Measurements from ENCODE around the gene BDP1. TPM values are rescaled to one million over a fixed set of nuclear protein-coding genes. Genes with fewer than 3 reads are reported as not detected.
A peak's percentile ranks its signal among the peaks of the same experiment; 100 is the strongest.
"Not testable (repeated sequence)": the region's sequence is repeated elsewhere in the genome, so short reads cannot be mapped to it uniquely, and the experiment has no call there.

Gene BDP1
- total RNA-seq, 1 donor from 2014 or later: 25.8 TPM

- DNase-seq (ENCODE audit: low read depth, low spot score): no peak
These were observed 114.5 kb downstream of the BDP1 start for GRCh38 chr5:71569748-71570509.

GRCh38 chr5:71571811-71572210 lies 116.4 kb downstream of the BDP1 start:
- not testable (repeated sequence) for DNase-seq (ENCODE audit: low read depth, low spot score)

GRCh38 chr5:71573591-71573990 lies 118.1 kb downstream of the BDP1 start:
- DNase-seq (ENCODE audit: low read depth, low spot score): no peak

DNA sequence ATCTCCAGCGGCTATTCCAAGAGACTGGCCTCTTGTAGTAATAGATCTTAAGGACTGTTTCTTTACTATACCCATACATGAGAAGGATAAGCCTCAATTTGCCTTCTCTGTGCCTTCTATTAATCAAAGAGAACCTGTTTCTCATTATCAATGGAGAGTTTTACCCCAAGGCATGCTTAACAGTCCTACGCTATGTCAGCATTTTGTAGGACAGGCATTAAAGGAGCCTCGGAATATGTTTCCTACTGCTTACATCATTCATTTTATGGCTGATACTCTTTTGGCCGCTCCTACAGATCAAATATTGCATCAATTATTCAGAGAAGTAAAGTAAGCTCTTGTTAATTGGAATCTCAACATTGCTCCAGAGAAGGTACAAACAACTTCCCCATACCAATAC lies 120.1 kb downstream of the BDP1 start:
- not testable (repeated sequence) for DNase-seq (ENCODE audit: low read depth, low spot score)

GRCh38 chr5:71576241-71576640 lies 120.8 kb downstream of the BDP1 start:
- no peak for DNase-seq (ENCODE audit: low read depth, low spot score)

- DNase-seq (ENCODE audit: low read depth, low spot score): not testable (repeated sequence)
These were observed 122.4 kb downstream of the BDP1 start for GRCh38 chr5:71577839-71578238.

GRCh38 chr5:71582945-71583584 lies 127.6 kb downstream of the BDP1 start:
- no peak for DNase-seq (ENCODE audit: low read depth, low spot score)

DNA sequence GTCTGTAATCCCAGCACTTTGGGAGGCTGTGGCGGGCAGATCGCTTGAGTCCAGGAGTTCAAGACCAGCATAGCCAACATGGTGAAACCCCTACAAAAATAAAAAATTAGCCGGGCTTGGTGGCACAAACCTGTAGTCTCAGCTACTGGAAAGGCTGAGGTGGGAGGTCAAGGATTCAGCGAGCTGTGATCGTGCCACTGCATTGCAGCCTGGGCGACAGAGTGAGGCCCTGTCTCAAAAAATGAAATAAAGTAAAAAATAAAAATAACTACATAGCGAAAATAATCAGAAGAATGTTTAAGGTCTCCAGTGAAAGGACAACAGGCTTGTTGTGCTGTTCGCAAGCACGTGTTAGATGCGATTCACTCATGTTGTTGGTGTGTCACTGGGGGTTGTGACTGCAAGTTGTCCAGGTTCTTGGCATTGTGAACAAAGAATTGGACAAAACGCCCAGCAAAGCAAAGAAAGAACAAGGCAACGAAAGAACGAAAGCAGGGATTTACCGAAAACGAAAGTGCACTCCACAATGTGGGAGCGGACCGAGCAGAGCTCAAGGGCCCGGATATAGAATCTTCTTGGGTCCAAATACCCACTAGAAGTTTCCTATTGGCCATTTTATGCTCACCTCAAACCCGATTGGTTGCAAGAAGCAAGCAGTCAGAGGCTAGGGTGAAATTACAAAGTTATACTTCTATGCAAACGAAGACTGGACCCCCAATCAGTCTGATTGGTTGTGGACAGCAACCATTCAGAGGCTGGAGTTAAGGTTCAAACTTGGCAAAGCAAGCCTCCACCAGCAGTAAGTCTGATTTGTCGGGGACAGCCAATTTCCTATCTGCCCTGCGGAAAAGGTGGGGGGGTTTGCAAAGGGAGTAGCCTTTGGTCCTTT lies 130.8 kb downstream of the BDP1 start:
- peak; percentile 10 for DNase-seq (ENCODE audit: low read depth, low spot score)

DNA sequence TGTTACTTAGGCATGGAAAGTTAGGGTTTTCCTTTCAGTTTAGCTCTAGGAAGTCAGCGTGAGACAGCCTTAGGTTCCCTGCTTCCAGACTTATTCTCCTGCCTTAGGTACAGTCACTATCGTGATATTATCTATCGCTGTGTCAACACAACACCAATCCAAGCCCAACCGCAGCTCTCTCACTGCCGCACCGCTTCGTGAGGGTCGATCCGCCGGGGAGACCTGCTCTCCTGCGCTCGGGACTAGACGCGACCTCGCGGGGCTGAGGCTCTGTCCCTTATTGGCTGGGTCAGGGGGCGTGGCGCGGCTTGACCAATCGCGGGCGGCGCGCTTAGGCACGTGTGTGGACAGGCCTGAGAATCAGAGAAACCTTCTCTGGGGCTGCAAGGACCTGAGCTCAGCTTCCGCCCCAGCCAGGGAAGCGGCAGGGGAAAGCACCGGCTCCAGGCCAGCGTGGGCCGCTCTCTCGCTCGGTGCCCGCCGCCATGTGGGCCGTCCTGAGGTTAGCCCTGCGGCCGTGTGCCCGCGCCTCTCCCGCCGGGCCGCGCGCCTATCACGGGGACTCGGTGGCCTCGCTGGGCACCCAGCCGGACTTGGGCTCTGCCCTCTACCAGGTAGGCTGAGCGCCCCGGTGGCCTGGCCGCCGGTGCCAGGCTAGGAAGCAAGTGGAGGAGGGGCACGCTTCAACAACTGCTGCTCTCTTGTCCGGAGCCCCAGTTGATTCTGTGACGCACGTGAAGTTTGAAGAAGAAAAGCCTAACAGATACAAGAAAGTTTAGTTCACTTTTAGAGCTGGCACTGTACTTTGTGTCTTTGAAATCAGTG lies 131.7 kb downstream of the BDP1 start, which contains the start of gene MCCC2:
Gene MCCC2 (plus strand): TSS at position 400 of the 825 bp plus-strand sequence. CDS start 86 bp downstream, at position 486.
- DNase-seq (ENCODE audit: low read depth, low spot score): peak; percentile 88

DNA sequence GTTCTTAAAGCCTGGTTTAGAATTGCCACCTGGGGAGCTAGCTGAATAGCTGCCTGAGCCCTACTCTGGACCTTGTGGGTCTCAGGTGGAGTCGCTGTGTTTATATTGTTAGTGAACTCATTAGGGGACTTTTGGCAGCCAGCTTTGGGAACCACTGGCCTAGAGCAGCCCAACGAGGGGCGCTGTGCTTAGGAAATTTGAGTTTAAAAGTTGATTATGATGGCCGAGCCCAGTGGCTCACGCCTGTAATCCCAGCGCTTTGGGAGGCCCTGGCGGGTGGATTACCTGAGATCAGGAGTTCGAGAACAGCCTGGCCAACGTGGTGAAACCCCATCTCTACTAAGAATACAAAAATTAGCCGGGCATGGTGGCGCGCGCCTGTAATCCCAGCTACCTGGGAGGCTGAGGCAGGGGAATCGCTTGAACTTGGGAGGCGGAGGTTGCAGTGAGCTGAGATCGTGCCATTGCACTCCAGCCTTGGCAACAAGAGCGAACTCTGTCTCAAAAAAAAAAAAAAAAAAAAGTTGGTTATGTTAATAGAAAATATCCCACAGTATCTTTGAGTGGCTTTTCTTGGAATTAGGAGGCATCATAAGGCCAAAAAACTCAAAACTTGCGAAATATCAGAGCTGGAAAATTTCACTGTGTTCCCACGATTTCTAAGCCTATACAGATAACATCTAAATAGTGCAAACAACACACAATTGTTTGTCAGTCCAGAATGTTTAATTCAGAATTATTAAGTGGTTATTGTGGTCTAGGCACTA lies 132.5 kb downstream of the BDP1 start:
- DNase-seq (ENCODE audit: low read depth, low spot score): no peak

DNA sequence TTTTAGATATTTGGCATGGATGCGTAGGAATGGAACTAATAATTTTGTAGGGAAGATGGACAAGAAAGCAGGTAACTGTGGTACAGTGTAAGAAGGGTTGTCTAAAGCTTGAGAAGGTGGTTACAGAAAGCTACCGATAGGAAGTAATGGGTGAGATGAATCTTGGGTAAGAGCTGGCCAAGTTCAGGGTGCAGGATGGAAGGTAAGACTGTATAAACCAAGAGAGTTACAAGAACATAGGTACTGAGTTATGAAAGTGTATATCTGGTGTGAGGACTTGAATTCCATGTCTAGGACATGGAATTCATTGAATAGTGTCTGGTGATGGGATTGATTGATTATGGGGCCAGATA lies 133.1 kb downstream of the BDP1 start:
- DNase-seq (ENCODE audit: low read depth, low spot score): no peak

DNA sequence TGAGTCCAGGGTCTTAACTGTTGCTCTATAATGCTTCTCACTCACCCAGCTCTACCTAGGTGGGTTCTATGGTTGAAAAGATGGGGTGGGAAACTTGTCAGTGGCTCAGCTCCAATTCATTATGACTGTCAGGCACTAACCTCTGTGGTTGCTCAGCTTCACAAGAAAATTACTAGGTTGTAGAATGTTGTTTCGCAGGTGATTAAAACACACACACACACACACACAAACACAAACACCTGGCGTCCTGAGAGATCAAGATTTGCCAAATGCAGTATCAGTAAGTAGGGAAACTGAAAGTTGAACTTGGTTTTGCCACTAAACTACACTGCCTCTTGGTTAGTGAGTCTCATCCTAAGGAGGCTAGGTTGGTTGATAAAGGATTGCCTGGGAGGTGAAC lies 134.5 kb downstream of the BDP1 start:
- DNase-seq (ENCODE audit: low read depth, low spot score): no peak

DNA sequence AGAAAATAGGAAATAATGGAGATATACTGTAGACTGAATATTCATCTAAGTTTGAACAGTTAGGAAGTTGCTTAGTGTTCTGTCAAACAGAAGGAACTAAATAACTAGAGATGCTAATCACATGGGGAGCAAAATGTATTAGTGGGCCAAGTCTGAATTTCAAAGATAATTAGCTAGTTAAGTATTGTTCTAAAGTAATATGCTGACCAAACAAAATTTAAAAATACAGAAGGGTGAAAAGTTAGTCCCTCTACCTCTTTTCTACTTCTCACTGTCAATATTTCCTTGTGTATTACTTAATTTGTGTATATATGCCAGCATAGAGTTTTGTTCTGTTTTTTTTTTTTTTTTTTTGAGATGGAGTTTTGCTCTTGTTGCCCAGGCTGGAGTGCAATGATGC lies 135.6 kb downstream of the BDP1 start:
- DNase-seq (ENCODE audit: low read depth, low spot score): no peak

DNA sequence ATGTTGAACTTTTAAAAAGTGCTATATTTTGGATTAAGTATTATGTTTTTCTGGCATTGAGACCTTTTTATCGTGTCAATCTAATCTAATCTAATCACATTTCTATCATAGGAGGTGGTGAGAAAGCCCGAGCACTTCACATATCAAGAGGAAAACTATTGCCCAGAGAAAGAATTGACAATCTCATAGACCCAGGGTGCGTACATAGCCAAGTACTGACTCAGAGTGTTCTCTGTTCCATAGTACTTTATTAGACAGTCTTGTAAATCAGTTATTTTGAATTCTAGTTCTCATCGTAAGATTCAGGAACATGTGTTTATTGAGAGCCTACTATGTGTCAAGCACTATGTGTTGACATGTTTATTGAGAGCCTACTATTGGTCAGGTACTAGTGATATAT lies 140.7 kb downstream of the BDP1 start:
- DNase-seq (ENCODE audit: low read depth, low spot score): no peak

- DNase-seq (ENCODE audit: low read depth, low spot score): no peak
These were observed 141.6 kb downstream of the BDP1 start for GRCh38 chr5:71597001-71597400.

DNA sequence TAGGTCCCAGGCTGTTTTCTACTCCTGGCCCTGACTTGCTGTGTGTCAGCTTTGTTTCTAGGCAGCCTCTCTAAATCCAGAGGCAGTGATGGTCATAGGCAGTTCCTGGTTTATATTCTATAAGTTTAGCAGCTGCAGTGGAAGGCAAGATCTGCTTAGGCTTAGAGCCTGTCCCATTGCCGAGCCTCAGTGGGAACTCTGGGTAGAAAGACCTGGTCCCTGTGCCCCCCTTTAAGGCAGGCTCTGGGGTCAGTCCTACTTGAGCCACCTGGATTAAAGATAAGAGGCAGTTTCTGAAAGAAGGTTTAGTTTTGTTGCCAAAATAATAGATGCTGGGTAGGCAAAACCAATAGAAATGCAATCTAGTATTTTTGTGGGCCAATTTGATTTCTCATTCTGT lies 145.3 kb downstream of the BDP1 start:
- DNase-seq (ENCODE audit: low read depth, low spot score): no peak

DNA sequence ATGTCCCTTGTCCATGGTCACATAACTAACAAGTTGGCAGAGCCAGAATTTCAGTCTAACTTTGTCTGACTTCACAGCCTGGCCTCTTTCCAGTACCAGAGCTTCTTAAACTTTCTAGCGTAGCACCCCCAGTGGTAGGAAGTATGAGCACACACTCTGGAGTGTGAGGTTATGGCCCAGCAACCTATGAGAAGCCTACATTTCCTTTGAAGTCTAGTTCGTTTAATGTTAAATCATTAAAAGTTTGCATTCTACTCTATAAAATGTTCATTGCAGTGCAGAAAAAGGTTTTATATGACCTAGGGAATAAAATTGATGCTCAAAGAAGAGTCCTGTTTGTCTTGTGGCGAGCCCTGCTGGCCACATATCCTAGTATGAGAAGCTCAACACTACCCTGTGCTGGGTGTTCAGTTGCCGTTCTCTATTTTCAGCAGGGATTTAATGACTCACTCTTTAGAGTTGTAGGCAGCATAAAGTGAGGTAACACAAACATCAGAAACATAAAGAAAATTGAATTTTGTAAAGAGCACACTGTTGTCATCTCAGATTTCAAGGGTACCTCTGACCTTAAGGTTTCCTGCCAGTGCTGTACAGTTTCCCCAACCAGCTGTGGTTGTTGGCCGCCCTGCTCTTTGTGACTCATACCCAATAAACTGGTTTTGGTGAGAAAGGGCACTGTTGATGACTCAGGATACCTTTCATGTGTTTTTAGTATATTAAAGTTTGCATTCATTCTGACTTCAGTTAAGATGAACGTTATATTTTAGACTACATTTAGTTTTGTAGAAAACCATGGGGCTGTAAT lies 146.0 kb downstream of the BDP1 start:
- peak; percentile 95 for DNase-seq (ENCODE audit: low read depth, low spot score)

- not testable (repeated sequence) for DNase-seq (ENCODE audit: low read depth, low spot score)
These were observed 154.5 kb downstream of the BDP1 start for GRCh38 chr5:71609916-71610315.

- DNase-seq (ENCODE audit: low read depth, low spot score): no peak
These were observed 160.4 kb downstream of the BDP1 start for GRCh38 chr5:71615809-71616208.
